Measurements from ENCODE around the gene ELP5.

The ELP5 gene

DNA sequence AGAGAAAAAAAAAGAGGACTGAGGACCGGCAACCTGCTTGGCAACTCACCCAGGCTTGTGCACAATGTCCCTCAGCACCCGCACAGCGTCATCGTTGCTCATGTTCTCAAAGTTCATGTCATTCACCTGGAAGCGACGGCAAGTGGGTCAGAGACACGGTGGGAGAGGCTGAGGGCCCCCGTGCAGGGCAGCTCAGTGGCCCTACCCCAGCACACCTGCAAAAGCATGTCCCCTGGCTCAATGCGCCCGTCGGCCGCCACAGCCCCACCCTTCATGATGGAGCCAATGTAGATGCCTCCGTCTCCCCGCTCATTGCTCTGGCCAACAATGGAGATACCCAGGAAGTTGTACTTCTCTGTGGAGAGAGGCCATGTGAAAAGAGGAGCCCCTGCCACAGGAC lies 23.1 kb upstream of the ELP5 start:
- TF ChIP-seq, protein P1, sequence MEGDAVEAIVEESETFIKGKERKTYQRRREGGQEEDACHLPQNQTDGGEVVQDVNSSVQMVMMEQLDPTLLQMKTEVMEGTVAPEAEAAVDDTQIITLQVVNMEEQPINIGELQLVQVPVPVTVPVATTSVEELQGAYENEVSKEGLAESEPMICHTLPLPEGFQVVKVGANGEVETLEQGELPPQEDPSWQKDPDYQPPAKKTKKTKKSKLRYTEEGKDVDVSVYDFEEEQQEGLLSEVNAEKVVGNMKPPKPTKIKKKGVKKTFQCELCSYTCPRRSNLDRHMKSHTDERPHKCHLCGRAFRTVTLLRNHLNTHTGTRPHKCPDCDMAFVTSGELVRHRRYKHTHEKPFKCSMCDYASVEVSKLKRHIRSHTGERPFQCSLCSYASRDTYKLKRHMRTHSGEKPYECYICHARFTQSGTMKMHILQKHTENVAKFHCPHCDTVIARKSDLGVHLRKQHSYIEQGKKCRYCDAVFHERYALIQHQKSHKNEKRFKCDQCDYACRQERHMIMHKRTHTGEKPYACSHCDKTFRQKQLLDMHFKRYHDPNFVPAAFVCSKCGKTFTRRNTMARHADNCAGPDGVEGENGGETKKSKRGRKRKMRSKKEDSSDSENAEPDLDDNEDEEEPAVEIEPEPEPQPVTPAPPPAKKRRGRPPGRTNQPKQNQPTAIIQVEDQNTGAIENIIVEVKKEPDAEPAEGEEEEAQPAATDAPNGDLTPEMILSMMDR (IDR thresholded peaks at IDR 0.05): no peak
- H3K27ac ChIP-seq: no peak overlapping the region
- peaks cover 47% of the 10 kb centered on the region for H3K36me3 ChIP-seq
- no peak overlapping the region for H3K4me3 ChIP-seq (ENCODE audit: low read depth in 1 of 2, low read length in 1 of 2)
- H3K9me3 ChIP-seq: no peaks in the 10 kb centered on the region
- peaks cover 9 to 10% of the 10 kb centered on the region in 2 experiments for H3K4me1 ChIP-seq (ENCODE audit: control insufficient read depth in 1 of 2, insufficient read depth in 1 of 2, low read depth in 1 of 2, low read length in 1 of 2)
- H3K27me3 ChIP-seq: no peaks in the 10 kb centered on the region

DNA sequence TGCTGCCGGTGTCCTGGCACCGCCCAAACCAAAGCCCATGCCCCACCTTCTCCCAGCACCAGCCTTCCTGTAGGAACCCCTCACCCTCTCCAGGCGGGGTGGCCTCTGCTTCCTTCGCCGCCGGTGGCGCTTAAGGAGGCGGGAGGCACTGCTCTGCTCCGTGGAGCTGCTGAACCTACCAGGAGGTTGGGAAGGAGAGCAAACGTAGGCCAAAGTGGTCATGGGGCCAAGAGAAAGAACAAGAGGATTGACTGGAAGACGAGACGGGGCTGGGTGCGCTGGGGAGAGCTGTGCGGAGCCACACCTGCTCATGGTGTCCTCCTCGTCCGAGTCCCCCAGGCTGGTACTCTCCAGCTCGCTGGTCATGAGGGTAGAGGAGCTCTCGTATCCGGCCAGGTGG lies 22.5 kb upstream of the ELP5 start:
- no peak overlapping the region for H3K4me3 ChIP-seq (ENCODE audit: low read depth in 1 of 2, low read length in 1 of 2)
- no peaks in the 10 kb centered on the region for H3K27me3 ChIP-seq
- TF ChIP-seq, protein P1 (IDR thresholded peaks at IDR 0.05): no peak
- peaks cover 13 to 15% of the 10 kb centered on the region in 2 experiments for H3K4me1 ChIP-seq (ENCODE audit: control insufficient read depth in 1 of 2, insufficient read depth in 1 of 2, low read depth in 1 of 2, low read length in 1 of 2)
- H3K27ac ChIP-seq: no peak overlapping the region
- H3K9me3 ChIP-seq: no peaks in the 10 kb centered on the region
- peaks cover 41% of the 10 kb centered on the region for H3K36me3 ChIP-seq

DNA sequence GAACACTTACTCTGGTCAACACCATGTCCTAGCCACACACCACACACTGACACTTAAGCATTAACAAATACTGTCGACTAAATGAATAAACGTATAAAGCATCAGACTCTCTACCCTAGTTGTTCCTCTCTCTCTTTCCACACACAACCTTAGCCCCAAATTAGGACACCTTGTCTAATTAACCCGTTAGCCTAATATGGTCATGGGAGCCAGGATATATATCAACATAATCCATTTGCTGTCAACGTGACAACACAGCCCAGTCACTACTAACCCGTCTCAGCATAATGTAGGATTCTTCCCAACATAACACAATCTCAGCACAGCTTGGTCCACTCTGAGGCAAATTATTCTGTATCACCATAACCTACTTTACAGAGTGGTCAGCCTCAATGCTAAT lies 19.9 kb upstream of the ELP5 start:
- Histone ChIP-seq H3K4me1 (ENCODE audit: control insufficient read depth in 1 of 2, insufficient read depth in 1 of 2, low read depth in 1 of 2, low read length in 1 of 2) (peaks cover 33 to 35% of the 10 kb centered on the region in 2 experiments), H3K4me3 (ENCODE audit: low read depth in 1 of 2, low read length in 1 of 2) (no peak overlapping the region), H3K27ac (no peak overlapping the region), H3K36me3 (peaks cover 43% of the 10 kb centered on the region), H3K27me3 (no peaks in the 10 kb centered on the region), H3K9me3 (no peaks in the 10 kb centered on the region)
- TF ChIP-seq, protein P1 (IDR thresholded peaks at IDR 0.05): no peak

DNA sequence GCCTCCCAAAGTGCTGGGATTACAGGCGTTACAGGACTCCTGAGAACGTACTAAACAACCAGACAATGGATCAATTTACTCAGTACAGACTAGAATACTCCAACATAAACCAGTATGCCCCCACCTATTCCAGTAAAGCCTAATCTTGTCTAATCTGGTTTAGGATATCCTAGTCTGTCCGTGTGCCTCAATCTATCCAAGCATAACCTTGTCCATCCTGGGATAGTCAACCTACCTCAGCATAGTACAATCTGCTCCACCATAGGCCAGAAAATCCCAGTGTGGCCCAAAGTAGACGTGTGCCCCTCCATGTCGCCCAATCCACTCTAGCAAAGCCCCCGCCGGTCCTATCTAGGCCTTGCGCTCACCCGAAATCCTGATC lies 18.3 kb upstream of the ELP5 start:
- Histone ChIP-seq H3K4me3 (ENCODE audit: low read depth in 1 of 2, low read length in 1 of 2) (peak overlapping the region; percentile 93 to 100), H3K4me1 (ENCODE audit: control insufficient read depth in 1 of 2, insufficient read depth in 1 of 2, low read depth in 1 of 2, low read length in 1 of 2) (peaks cover 41 to 42% of the 10 kb centered on the region in 2 experiments), H3K36me3 (peaks cover 40% of the 10 kb centered on the region), H3K27me3 (no peaks in the 10 kb centered on the region), H3K9me3 (no peaks in the 10 kb centered on the region), H3K27ac (peak overlapping the region; percentile 79)
- TF ChIP-seq, protein P1 (IDR thresholded peaks at IDR 0.05): no peak

DNA sequence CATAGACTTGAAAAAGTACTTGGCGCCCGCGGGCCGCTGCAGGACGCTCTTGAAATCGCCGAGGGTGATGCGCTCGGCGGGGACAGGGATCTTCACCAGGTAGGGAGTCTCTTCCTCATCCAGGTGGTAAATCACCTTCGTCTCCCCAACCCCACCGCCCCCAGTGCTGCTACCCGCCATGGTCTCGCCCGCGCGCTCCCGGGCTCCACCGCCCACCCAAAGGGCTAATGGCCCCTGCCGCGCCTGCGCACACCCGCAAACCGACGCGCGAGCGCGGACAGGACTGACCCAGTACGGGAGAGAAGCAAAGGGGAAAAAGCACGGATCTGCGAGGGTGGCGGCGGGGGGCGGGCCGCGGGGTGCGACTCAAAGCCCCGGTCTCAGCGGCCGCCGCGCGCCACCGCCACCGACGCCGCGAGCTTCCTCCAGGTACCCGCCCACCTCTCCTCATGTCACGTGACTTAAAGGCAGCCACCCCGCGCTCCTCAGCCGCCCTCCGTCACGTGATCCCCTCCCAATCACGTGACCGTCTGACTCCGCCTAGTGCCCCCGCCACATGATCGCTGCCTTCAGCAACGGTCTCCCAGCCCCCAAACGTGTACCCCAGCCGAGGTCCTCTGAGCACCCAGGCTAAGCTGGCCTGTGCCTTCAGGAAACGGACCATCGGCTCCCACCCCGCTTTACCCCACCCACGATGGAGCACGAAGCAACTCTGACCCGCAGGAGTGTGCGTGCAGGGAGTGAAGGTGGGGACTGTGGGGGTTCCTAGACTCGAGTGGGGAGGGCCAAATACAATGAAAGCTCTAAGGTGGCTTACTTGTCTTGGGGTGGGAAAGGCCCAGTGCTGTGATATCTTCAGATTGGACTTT lies 17.7 kb upstream of the ELP5 start, which contains the start of gene DVL2:
Gene DVL2, minus strand, starts transcription at position 435 of the 869 bp plus-strand sequence. Its CDS starts 255 bp downstream, at position 180.
- TF ChIP-seq, protein P1 (IDR thresholded peaks at IDR 0.05): peak; percentile 35
- Histone ChIP-seq H3K27ac (peak within 1 kb of the TSS; percentile 79), H3K27me3 (no peaks in the 10 kb centered on the region), H3K4me3 (ENCODE audit: low read depth in 1 of 2, low read length in 1 of 2) (peak within 1 kb of the TSS; percentile 93 to 100), H3K36me3 (peaks cover 39% of the 10 kb centered on the region), H3K4me1 (ENCODE audit: control insufficient read depth in 1 of 2, insufficient read depth in 1 of 2, low read depth in 1 of 2, low read length in 1 of 2) (peaks cover 41 to 42% of the 10 kb centered on the region in 2 experiments), H3K9me3 (no peaks in the 10 kb centered on the region)

Data from neutrophil (primary cell).